ENCODE data around the gene GRIN2A.

GRCh38 chr16:9874219-9874618 lies 308.0 kb downstream of the GRIN2A start:
- TF ChIP-seq CTCF (IDR thresholded peaks at IDR 0.05) (no peak), POLR2A (IDR thresholded peaks at IDR 0.05) (no peak)
